Activated CD8-positive, alpha-beta T cell treated with anti-CD3 and anti-CD28 coated beads for 36 hours (primary cell): ENCODE measurements around the gene MAGI2. TPM values are rescaled to one million over a fixed set of nuclear protein-coding genes. Genes with fewer than 3 reads are reported as not detected.

Source experiments
- ATAC-seq: fragments of 200-7000 bp; cut with Tn5 transposase; one replicate; pipeline ENCODE4 v1.10.0; 2021; ENCODE audit warnings: mild to moderate bottlenecking, moderate library complexity
- CTCF ChIA-PET: fragments of 350-600 bp; sonication (Branson Sonifier 250); formaldehyde crosslinking; loops from one replicate; lab custom pipeline; 2021; ENCODE audit warnings: antibody characterized with exemption; lab: Charles Lee
- POLR2A ChIA-PET: fragments of 350-600 bp; sonication (Branson Sonifier 250); formaldehyde crosslinking; loops from one replicate; lab custom pipeline; 2021; ENCODE audit warnings: antibody characterized with exemption; lab: Charles Lee
- DNase-seq: peaks from one replicate; pipeline ENCODE4 v3.0.0-alpha.2; 2020
- H3K27ac Mint-ChIP-seq: one replicate; pipeline ENCODE4 v1.8.0; 2021; ENCODE audit warnings: mild to moderate bottlenecking, mixed read lengths
- H3K27me3 Mint-ChIP-seq: one replicate; pipeline ENCODE4 v1.8.0; 2021; ENCODE audit warnings: mixed read lengths
- H3K36me3 Mint-ChIP-seq: one replicate; pipeline ENCODE4 v1.8.0; 2021; ENCODE audit warnings: low read depth, mixed read lengths
- H3K4me1 Mint-ChIP-seq: one replicate; pipeline ENCODE4 v1.8.0; 2021; ENCODE audit warnings: low read depth, mixed read lengths
- H3K4me3 Mint-ChIP-seq: one replicate; pipeline ENCODE4 v1.8.0; 2021; ENCODE audit warnings: mild to moderate bottlenecking, moderate library complexity, mixed read lengths
- H3K9me3 Mint-ChIP-seq: one replicate; pipeline ENCODE4 v1.8.0; 2021; ENCODE audit warnings: mixed read lengths
- CTCF ChIP-seq: fragments of 200-600 bp; IDR thresholded peaks from one replicate; pipeline ENCODE4 v1.8.0; 2022; ENCODE audit warnings: antibody characterized with exemption, mild to moderate bottlenecking
- intact Hi-C: fragments of 100-400 bp; cut with micrococcal nuclease; formaldehyde crosslinking; loops from one replicate; pipeline ENCODE4 v1.10.0; 2022
- total RNA-seq, 2 experiments: library from RNA; stranded (reverse); gene quantifications; one replicate each; pipeline ENCODE4 v1.2.3, GENCODE V29; 2021

The MAGI2 gene
- total RNA-seq, 2 experiments from 2014 or later = 0.04 to 0.09 TPM

GRCh38 chr7:78377532-78377931, 1075.9 kb downstream of the MAGI2 start:
- no peaks in the 10 kb centered on the region for H3K27me3 Mint-ChIP-seq
- TF ChIP-seq CTCF = no peak
- ATAC-seq (no peak), DNase-seq (no peak)
- intact Hi-C loops = no loop called here
- H3K9me3 Mint-ChIP-seq = no peaks in the 10 kb centered on the region
- CTCF ChIA-PET = no interaction called here
- POLR2A ChIA-PET = no interaction called here
- no peak overlapping the region for H3K27ac Mint-ChIP-seq
- no peaks in the 10 kb centered on the region for H3K36me3 Mint-ChIP-seq
- no peaks in the 10 kb centered on the region for H3K4me1 Mint-ChIP-seq
- no peak overlapping the region for H3K4me3 Mint-ChIP-seq

GRCh38 chr7:78370936-78371335, 1082.5 kb downstream of the MAGI2 start:
- Mint-ChIP-seq H3K27ac (no peak overlapping the region), H3K4me1 (no peaks in the 10 kb centered on the region), H3K27me3 (no peaks in the 10 kb centered on the region), H3K9me3 (no peaks in the 10 kb centered on the region), H3K36me3 (no peaks in the 10 kb centered on the region), H3K4me3 (no peak overlapping the region)
- ChIA-PET POLR2A (no interaction called here), CTCF (no interaction called here)
- no peak for TF ChIP-seq CTCF
- ATAC-seq = no peak
- intact Hi-C loops = no loop called here
- DNase-seq = no peak

GRCh38 chr7:78368771-78369170, 1084.7 kb downstream of the MAGI2 start:
- H3K27ac Mint-ChIP-seq = no peak overlapping the region
- no peaks in the 10 kb centered on the region for H3K36me3 Mint-ChIP-seq
- H3K27me3 Mint-ChIP-seq = no peaks in the 10 kb centered on the region
- no peak for ATAC-seq
- CTCF ChIA-PET = no interaction called here
- no peak for DNase-seq
- no peaks in the 10 kb centered on the region for H3K9me3 Mint-ChIP-seq
- POLR2A ChIA-PET = no interaction called here
- no peaks in the 10 kb centered on the region for H3K4me1 Mint-ChIP-seq
- no peak for TF ChIP-seq CTCF
- no peak overlapping the region for H3K4me3 Mint-ChIP-seq
- intact Hi-C loops = no loop called here

- no peaks in the 10 kb centered on the region for H3K27me3 Mint-ChIP-seq
- H3K4me3 Mint-ChIP-seq = no peak overlapping the region
- intact Hi-C loops = no loop called here
- no peaks in the 10 kb centered on the region for H3K36me3 Mint-ChIP-seq
- DNase-seq = no peak
- CTCF ChIA-PET = no interaction called here
- no peak overlapping the region for H3K27ac Mint-ChIP-seq
- ATAC-seq = no peak
- TF ChIP-seq CTCF = no peak
- no peaks in the 10 kb centered on the region for H3K4me1 Mint-ChIP-seq
- H3K9me3 Mint-ChIP-seq = no peaks in the 10 kb centered on the region
- POLR2A ChIA-PET = no interaction called here
Measured at GRCh38 chr7:78367280-78367773, 1086.1 kb downstream of the MAGI2 start.

GRCh38 chr7:78363866-78364265, 1089.6 kb downstream of the MAGI2 start:
- no peak for TF ChIP-seq CTCF
- H3K4me3 Mint-ChIP-seq = no peak overlapping the region
- H3K9me3 Mint-ChIP-seq = peaks cover 3% of the 10 kb centered on the region
- no peaks in the 10 kb centered on the region for H3K36me3 Mint-ChIP-seq
- intact Hi-C loops = no loop called here
- POLR2A ChIA-PET = no interaction called here
- ATAC-seq (no peak), DNase-seq (no peak)
- no peaks in the 10 kb centered on the region for H3K4me1 Mint-ChIP-seq
- no peak overlapping the region for H3K27ac Mint-ChIP-seq
- H3K27me3 Mint-ChIP-seq = no peaks in the 10 kb centered on the region
- CTCF ChIA-PET = no interaction called here
